ENCODE data around the gene COL15A1. TPM values are rescaled to one million over a fixed set of nuclear protein-coding genes. Genes with fewer than 3 reads are reported as not detected.

The COL15A1 gene
- total RNA-seq, 2 experiments from 2014 or later: 0.06 TPM; not detected in 1

DNA sequence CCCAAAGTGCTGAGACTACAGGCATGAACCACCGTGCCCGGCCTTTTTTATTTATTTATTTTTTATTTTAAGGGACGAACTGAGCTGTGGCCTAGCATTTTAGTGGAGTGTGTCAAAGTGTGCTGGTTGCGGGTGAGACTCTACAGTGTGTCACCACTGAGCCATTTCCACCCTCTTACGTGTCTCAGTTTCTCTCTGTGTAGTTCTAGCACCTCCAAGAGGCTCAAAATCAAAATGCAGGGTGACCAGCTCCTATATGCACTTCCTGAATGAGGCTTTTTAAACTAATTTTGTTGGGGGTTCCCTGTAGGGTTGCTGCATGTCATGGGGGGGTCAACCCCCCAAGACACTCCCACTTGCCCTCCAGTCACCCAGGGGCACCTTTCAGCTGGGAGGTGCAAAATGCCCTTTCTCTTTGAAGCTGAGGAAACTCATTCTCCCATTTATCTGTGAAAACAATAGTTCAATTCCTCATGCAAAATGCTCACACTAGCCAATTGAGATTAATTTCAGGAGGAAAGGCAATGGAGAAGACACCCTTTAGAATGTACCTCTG is 69.3 kb downstream of the COL15A1 start:
- peaks cover 20% of the 10 kb centered on the region for H3K4me1 Mint-ChIP-seq
- no peaks in the 10 kb centered on the region for H3K27me3 Mint-ChIP-seq
- H3K4me3 Mint-ChIP-seq: peak overlapping the region; percentile 46
- peak overlapping the region; percentile 94 for H3K27ac Mint-ChIP-seq
- peaks cover 19% of the 10 kb centered on the region for H3K9me3 Mint-ChIP-seq
- DNase-seq: no peak
- peaks cover 12% of the 10 kb centered on the region for H3K36me3 Mint-ChIP-seq

GRCh38 chr9:99013550-99013949 is 69.8 kb downstream of the COL15A1 start:
- peak overlapping the region; percentile 94 for H3K27ac Mint-ChIP-seq
- peaks cover 20% of the 10 kb centered on the region for H3K4me1 Mint-ChIP-seq
- H3K4me3 Mint-ChIP-seq: peak overlapping the region; percentile 46
- H3K27me3 Mint-ChIP-seq: no peaks in the 10 kb centered on the region
- peaks cover 12% of the 10 kb centered on the region for H3K36me3 Mint-ChIP-seq
- peak; percentile 27 for DNase-seq
- peaks cover 19% of the 10 kb centered on the region for H3K9me3 Mint-ChIP-seq

GRCh38 chr9:99015448-99015847 is 71.7 kb downstream of the COL15A1 start:
- H3K27me3 Mint-ChIP-seq: no peaks in the 10 kb centered on the region
- no peak for DNase-seq
- H3K27ac Mint-ChIP-seq: no peak overlapping the region
- H3K36me3 Mint-ChIP-seq: peaks cover 7% of the 10 kb centered on the region
- H3K4me1 Mint-ChIP-seq: peaks cover 20% of the 10 kb centered on the region
- peaks cover 15% of the 10 kb centered on the region for H3K9me3 Mint-ChIP-seq
- H3K4me3 Mint-ChIP-seq: no peak overlapping the region

DNA sequence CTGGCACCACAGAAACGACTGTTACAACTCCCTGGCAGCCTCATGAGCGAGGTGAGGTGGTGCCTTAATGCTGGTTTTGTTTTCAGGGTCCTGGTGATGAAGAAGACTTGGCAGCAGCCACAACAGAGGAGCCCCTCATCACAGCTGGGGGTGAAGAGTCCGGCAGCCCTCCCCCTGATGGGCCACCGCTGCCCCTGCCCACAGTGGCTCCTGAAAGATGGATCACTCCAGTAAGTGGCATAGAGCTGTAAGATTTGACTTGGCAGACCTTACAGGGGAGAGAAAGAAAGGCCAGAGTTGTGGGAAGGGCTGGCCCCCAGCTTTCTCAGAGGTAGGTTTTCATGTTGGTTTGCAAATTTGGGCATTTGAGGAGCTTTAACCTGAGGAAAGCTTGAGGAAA is 72.2 kb downstream of the COL15A1 start:
- H3K4me3 Mint-ChIP-seq: no peak overlapping the region
- peaks cover 12% of the 10 kb centered on the region for H3K9me3 Mint-ChIP-seq
- H3K27me3 Mint-ChIP-seq: no peaks in the 10 kb centered on the region
- peaks cover 7% of the 10 kb centered on the region for H3K36me3 Mint-ChIP-seq
- H3K4me1 Mint-ChIP-seq: peaks cover 20% of the 10 kb centered on the region
- no peak overlapping the region for H3K27ac Mint-ChIP-seq
- DNase-seq: no peak

GRCh38 chr9:99016681-99017387 is 73.1 kb downstream of the COL15A1 start:
- Mint-ChIP-seq H3K36me3 (peaks cover 7% of the 10 kb centered on the region), H3K9me3 (peaks cover 8% of the 10 kb centered on the region), H3K4me3 (no peak overlapping the region), H3K27ac (no peak overlapping the region), H3K27me3 (no peaks in the 10 kb centered on the region), H3K4me1 (peaks cover 20% of the 10 kb centered on the region)
- DNase-seq: no peak

DNA sequence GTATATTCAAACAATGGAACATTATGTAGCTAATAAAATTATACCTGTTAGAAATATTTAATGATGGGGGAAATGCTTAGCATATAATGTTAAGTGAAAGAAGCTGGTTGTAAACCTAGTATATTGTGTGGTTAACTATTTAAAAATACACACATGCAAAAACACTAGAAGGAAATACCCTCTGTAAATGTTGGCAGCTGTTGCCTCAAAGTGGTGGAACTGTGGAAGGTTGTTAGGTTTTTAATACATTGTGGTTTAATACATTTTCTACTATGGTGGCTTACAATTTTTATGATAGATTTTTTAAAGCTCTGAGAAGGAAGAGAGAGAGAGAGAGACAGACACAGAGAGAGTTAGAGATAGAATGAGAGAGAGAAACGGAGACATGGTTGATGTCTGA is 74.9 kb downstream of the COL15A1 start:
- H3K27me3 Mint-ChIP-seq: no peaks in the 10 kb centered on the region
- H3K4me1 Mint-ChIP-seq: peaks cover 14% of the 10 kb centered on the region
- no peaks in the 10 kb centered on the region for H3K9me3 Mint-ChIP-seq
- no peak overlapping the region for H3K27ac Mint-ChIP-seq
- H3K4me3 Mint-ChIP-seq: no peak overlapping the region
- no peaks in the 10 kb centered on the region for H3K36me3 Mint-ChIP-seq
- no peak for DNase-seq

DNA sequence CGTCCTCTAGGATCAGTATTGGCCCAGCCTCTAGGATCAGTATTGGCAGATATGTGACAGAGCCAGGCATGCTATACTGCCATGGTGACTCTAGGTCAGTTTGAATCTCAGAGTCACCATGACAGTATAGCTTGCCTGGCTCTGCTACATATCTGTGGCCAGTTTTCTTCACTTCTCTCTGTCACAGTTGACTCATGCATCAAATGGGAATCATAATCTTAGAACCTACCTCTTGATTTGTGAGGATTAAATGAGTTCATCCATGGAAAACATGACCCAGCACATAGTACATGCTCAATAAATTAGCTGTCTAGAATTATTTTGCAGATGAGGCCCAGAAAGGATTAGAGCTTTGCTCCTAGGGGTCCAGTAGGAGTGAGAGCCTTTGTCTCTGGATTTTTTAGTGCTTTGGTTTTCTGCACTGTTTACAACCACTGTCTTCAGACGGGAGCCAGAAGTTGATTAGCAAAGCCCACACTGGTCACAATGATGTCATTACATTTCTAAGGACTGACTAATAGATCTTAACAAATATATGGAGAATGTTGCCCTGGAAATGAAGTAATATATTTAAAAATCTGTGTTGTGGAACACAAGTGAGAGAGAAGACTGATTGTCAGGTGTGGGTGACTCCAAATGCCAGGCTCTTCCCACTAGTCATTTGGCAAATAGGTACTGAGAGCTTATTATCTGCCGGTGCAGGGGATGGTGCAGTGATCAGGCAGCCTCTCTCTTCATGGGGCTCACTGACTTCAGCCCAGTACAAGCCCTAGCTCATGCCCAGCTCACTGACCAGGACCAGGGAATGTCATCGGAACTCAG is 76.0 kb downstream of the COL15A1 start:
- no peak for DNase-seq
- H3K27ac Mint-ChIP-seq: no peak overlapping the region
- no peak overlapping the region for H3K4me3 Mint-ChIP-seq
- no peaks in the 10 kb centered on the region for H3K27me3 Mint-ChIP-seq
- H3K9me3 Mint-ChIP-seq: no peaks in the 10 kb centered on the region
- H3K4me1 Mint-ChIP-seq: peaks cover 4% of the 10 kb centered on the region
- H3K36me3 Mint-ChIP-seq: no peaks in the 10 kb centered on the region

GRCh38 chr9:99020786-99021436 is 77.2 kb downstream of the COL15A1 start:
- no peak for DNase-seq
- H3K4me3 Mint-ChIP-seq: no peak overlapping the region
- H3K4me1 Mint-ChIP-seq: peaks cover 4% of the 10 kb centered on the region
- H3K27ac Mint-ChIP-seq: no peak overlapping the region
- no peaks in the 10 kb centered on the region for H3K36me3 Mint-ChIP-seq
- H3K9me3 Mint-ChIP-seq: no peaks in the 10 kb centered on the region
- H3K27me3 Mint-ChIP-seq: no peaks in the 10 kb centered on the region

GRCh38 chr9:99021512-99021911 is 77.8 kb downstream of the COL15A1 start:
- Mint-ChIP-seq H3K4me3 (no peak overlapping the region), H3K36me3 (no peaks in the 10 kb centered on the region), H3K27me3 (no peaks in the 10 kb centered on the region), H3K27ac (no peak overlapping the region), H3K4me1 (peaks cover 4% of the 10 kb centered on the region), H3K9me3 (no peaks in the 10 kb centered on the region)
- no peak for DNase-seq

- Mint-ChIP-seq H3K4me3 (no peak overlapping the region), H3K4me1 (peaks cover 19% of the 10 kb centered on the region), H3K9me3 (no peaks in the 10 kb centered on the region), H3K27ac (no peak overlapping the region), H3K36me3 (no peaks in the 10 kb centered on the region), H3K27me3 (no peaks in the 10 kb centered on the region)
- DNase-seq: no peak
These were observed 79.5 kb downstream of the COL15A1 start for GRCh38 chr9:99023231-99023630.

- Mint-ChIP-seq H3K27me3 (no peaks in the 10 kb centered on the region), H3K9me3 (no peaks in the 10 kb centered on the region), H3K27ac (no peak overlapping the region), H3K4me3 (no peak overlapping the region), H3K36me3 (no peaks in the 10 kb centered on the region), H3K4me1 (peaks cover 19% of the 10 kb centered on the region)
- no peak for DNase-seq
These were observed 80.1 kb downstream of the COL15A1 start for GRCh38 chr9:99023831-99024230.

GRCh38 chr9:99024959-99025358 is 81.3 kb downstream of the COL15A1 start:
- Mint-ChIP-seq H3K36me3 (no peaks in the 10 kb centered on the region), H3K4me1 (peaks cover 19% of the 10 kb centered on the region), H3K4me3 (no peak overlapping the region), H3K27ac (no peak overlapping the region), H3K9me3 (no peaks in the 10 kb centered on the region), H3K27me3 (no peaks in the 10 kb centered on the region)
- DNase-seq: no peak

GRCh38 chr9:99025616-99026270 is 82.0 kb downstream of the COL15A1 start:
- Mint-ChIP-seq H3K36me3 (no peaks in the 10 kb centered on the region), H3K4me1 (peaks cover 21% of the 10 kb centered on the region), H3K27me3 (no peaks in the 10 kb centered on the region), H3K4me3 (no peak overlapping the region), H3K9me3 (no peaks in the 10 kb centered on the region), H3K27ac (no peak overlapping the region)
- DNase-seq: no peak

DNA sequence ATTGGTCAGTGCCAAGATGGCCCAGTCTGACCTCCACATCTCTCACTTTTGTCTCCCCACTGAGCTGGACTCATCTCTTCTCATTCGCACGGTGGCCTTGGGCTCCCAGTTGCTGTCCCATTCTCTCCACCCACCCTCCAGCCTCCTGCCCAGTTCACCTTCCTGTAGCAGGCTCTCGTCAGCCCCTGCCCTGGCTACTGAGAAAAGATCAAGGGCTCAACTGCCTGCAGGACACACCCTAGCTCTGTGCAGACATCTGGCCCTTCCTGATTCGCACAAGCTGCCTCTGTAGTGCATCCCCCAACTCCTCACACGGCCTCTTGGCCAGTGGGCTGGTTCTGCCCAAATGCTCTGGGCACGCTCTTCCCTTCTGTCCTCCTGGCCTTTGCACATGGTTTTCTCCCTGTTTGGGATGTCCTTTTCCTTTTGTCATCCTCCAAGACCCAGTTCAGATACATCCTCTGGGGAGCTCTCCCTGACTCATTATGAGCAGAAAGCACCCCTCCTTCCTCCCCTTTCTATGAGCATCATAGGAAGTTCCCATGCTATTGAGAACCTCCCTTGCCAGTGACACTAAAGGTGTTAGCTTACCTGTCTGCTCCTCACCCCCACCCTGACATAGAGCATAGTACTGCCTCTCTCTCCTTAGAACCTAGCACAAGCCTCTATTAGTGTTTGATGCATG is 82.7 kb downstream of the COL15A1 start:
- no peaks in the 10 kb centered on the region for H3K27me3 Mint-ChIP-seq
- H3K4me3 Mint-ChIP-seq: no peak overlapping the region
- H3K36me3 Mint-ChIP-seq: no peaks in the 10 kb centered on the region
- H3K4me1 Mint-ChIP-seq: peaks cover 21% of the 10 kb centered on the region
- H3K27ac Mint-ChIP-seq: no peak overlapping the region
- H3K9me3 Mint-ChIP-seq: no peaks in the 10 kb centered on the region
- DNase-seq: no peak
